WERI-Rb-1 (cell line): ENCODE results near the gene NFYC.

Experiments used
- DNase-seq: peaks from one replicate; pipeline ENCODE4 v3.0.0-alpha.2; 2020
- H3K27ac ChIP-seq: fragments of 250-450 bp; sonication (Bioruptor Pico); 2 replicates; pipeline ENCODE4 v1.5.1; 2020; ENCODE audit warnings: mild to moderate bottlenecking, moderate library complexity
- H3K27me3 ChIP-seq: fragments of 250-450 bp; sonication (Bioruptor Pico); 2 replicates; pipeline ENCODE4 v1.5.1; 2021; ENCODE audit warnings: mild to moderate bottlenecking, low read depth, moderate library complexity; ENCODE audit not compliant: insufficient read depth, severe bottlenecking
- H3K36me3 ChIP-seq: fragments of 250-450 bp; sonication (Bioruptor Pico); 2 replicates; pipeline ENCODE4 v1.5.1; 2020; ENCODE audit warnings: mild to moderate bottlenecking, moderate library complexity
- H3K4me3 ChIP-seq: 2 replicates; pipeline ENCODE4 v1.5.1; 2011; ENCODE audit warnings: low read depth, mild to moderate bottlenecking, control low read depth, low read length
- H3K9me3 ChIP-seq: fragments of 250-450 bp; sonication (Bioruptor Pico); 2 replicates; pipeline ENCODE4 v1.5.1; 2021; ENCODE audit warnings: mild to moderate bottlenecking, moderate library complexity; ENCODE audit not compliant: severe bottlenecking
- CTCF ChIP-seq: IDR thresholded peaks from 2 replicates; pipeline ENCODE4 v1.5.1; 2011; ENCODE audit warnings: low read depth, mild to moderate bottlenecking, control low read depth, inconsistent platforms, low read length

Gene NFYC

GRCh38 chr1:40762144-40762923, 70.8 kb downstream of the NFYC start:
- TF ChIP-seq CTCF: no peak
- Histone ChIP-seq H3K9me3 (no peaks in the 10 kb centered on the region), H3K4me3 (no peak overlapping the region), H3K27me3 (no peaks in the 10 kb centered on the region), H3K36me3 (peaks cover 48% of the 10 kb centered on the region), H3K27ac (no peak overlapping the region)
- DNase-seq: no peak

- peaks cover 48% of the 10 kb centered on the region for H3K36me3 ChIP-seq
- no peaks in the 10 kb centered on the region for H3K27me3 ChIP-seq
- no peak for TF ChIP-seq CTCF
- no peak for DNase-seq
- H3K27ac ChIP-seq: no peak overlapping the region
- no peaks in the 10 kb centered on the region for H3K9me3 ChIP-seq
- H3K4me3 ChIP-seq: no peak overlapping the region
Measured at GRCh38 chr1:40763742-40764532, 72.4 kb downstream of the NFYC start.

- H3K27me3 ChIP-seq: no peaks in the 10 kb centered on the region
- DNase-seq: no peak
- H3K27ac ChIP-seq: no peak overlapping the region
- no peak for TF ChIP-seq CTCF
- no peaks in the 10 kb centered on the region for H3K9me3 ChIP-seq
- H3K36me3 ChIP-seq: peaks cover 55% of the 10 kb centered on the region
- no peak overlapping the region for H3K4me3 ChIP-seq
Measured at GRCh38 chr1:40764981-40765380, 73.5 kb downstream of the NFYC start.

- Histone ChIP-seq H3K9me3 (no peaks in the 10 kb centered on the region), H3K36me3 (peaks cover 59% of the 10 kb centered on the region), H3K4me3 (no peak overlapping the region), H3K27ac (no peak overlapping the region), H3K27me3 (no peaks in the 10 kb centered on the region)
- no peak for DNase-seq
- no peak for TF ChIP-seq CTCF
Measured at GRCh38 chr1:40766017-40766416, 74.5 kb downstream of the NFYC start.

- H3K9me3 ChIP-seq: no peaks in the 10 kb centered on the region
- TF ChIP-seq CTCF: no peak
- no peak overlapping the region for H3K4me3 ChIP-seq
- H3K27ac ChIP-seq: no peak overlapping the region
- peaks cover 59% of the 10 kb centered on the region for H3K36me3 ChIP-seq
- no peak for DNase-seq
- H3K27me3 ChIP-seq: no peaks in the 10 kb centered on the region
Measured at GRCh38 chr1:40766560-40766959, 75.1 kb downstream of the NFYC start.
